ENCODE measurements around the gene GOLGA3. TPM values are rescaled to one million over a fixed set of nuclear protein-coding genes. Genes with fewer than 3 reads are reported as not detected.

The GOLGA3 gene
- total and polyA plus RNA-seq, 2 experiments from 2014 or later: 10.3 to 57.8 TPM

DNA sequence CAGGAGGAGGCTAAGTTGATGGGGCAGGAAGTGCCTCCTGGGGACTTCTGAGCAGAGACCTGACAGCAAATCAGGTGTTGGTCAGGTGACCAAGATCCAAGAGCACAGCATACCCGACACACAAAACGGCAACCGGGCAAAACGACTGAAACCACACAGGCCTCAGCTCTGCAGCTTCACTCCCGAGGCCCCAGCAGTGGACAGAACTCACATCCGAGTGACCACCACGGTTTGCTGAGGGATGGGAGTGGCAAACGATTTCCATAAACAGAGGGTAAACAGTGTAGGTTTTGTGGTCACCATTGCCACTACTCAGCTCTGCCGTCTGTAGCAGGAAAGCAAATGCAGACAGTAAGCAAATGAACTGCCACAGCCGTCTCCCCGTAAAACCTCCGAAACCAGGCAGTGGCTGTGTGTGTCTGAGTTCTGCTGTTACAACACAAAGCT is 44.3 kb upstream of the GOLGA3 start:
- H3K27ac ChIP-seq (ENCODE audit: low read depth): no peak overlapping the region
- no peaks in the 10 kb centered on the region for H3K4me1 Mint-ChIP-seq
- 0 out of 2 replicates have a peak, but pooled peaks cover 2% of the 10 kb centered on the region for H3K79me2 ChIP-seq (replicated peaks; ENCODE audit: insufficient read depth)
- no peak for DNase-seq (ENCODE audit: low spot score)
- H3K27me3 ChIP-seq (ENCODE audit: insufficient read depth): no peaks in the 10 kb centered on the region
- no peak for ATAC-seq
- H3K27ac Mint-ChIP-seq: peak overlapping the region; percentile 45; the same call in 1 of the 2 replicates
- H3K4me3 ChIP-seq: no peak overlapping the region
- H3K4me3 Mint-ChIP-seq: no peak overlapping the region
- H3K9me2 ChIP-seq (ENCODE audit: insufficient read depth): no peaks in the 10 kb centered on the region
- 0 out of 2 replicates have a peak, but pooled peaks cover 20% of the 10 kb centered on the region for H3K36me3 ChIP-seq (ENCODE audit: insufficient read depth)
- H3K4me1 ChIP-seq (ENCODE audit: insufficient read depth): no peaks in the 10 kb centered on the region
- no peak for TF ChIP-seq ZNF114 (CRISPR knock-in tag; IDR thresholded peaks at IDR 0.05)
- TF ChIP-seq ZNF331 (CRISPR knock-in tag; IDR thresholded peaks at IDR 0.05; ENCODE audit: low read depth): no peak
- TF ChIP-seq, protein P1, sequence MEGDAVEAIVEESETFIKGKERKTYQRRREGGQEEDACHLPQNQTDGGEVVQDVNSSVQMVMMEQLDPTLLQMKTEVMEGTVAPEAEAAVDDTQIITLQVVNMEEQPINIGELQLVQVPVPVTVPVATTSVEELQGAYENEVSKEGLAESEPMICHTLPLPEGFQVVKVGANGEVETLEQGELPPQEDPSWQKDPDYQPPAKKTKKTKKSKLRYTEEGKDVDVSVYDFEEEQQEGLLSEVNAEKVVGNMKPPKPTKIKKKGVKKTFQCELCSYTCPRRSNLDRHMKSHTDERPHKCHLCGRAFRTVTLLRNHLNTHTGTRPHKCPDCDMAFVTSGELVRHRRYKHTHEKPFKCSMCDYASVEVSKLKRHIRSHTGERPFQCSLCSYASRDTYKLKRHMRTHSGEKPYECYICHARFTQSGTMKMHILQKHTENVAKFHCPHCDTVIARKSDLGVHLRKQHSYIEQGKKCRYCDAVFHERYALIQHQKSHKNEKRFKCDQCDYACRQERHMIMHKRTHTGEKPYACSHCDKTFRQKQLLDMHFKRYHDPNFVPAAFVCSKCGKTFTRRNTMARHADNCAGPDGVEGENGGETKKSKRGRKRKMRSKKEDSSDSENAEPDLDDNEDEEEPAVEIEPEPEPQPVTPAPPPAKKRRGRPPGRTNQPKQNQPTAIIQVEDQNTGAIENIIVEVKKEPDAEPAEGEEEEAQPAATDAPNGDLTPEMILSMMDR (conservative IDR thresholded peaks at IDR 0.05; ENCODE audit: low read depth in 2 of 2): no peak
- TF ChIP-seq POLR2AphosphoS5 (IDR thresholded peaks at IDR 0.05; ENCODE audit: low read depth): no peak
- TF ChIP-seq EZH2phosphoT487 (IDR thresholded peaks at IDR 0.05; ENCODE audit: unreplicated experiment): no peak
- no peak for TF ChIP-seq EZH2 (IDR thresholded peaks at IDR 0.05; ENCODE audit: low read depth, unreplicated experiment)
- TF ChIP-seq NANOG (IDR thresholded peaks at IDR 0.05; ENCODE audit: borderline replicate concordance): no peak
- no peak for TF ChIP-seq STAT1 (IDR thresholded peaks at IDR 0.05; ENCODE audit: unreplicated experiment)
- no peak for TF ChIP-seq CREB1 (CRISPR knock-in tag; IDR thresholded peaks at IDR 0.05; ENCODE audit: low read depth)
- no peak for TF ChIP-seq JUNB (IDR thresholded peaks at IDR 0.05; ENCODE audit: unreplicated experiment)
- TF ChIP-seq, protein P2, sequence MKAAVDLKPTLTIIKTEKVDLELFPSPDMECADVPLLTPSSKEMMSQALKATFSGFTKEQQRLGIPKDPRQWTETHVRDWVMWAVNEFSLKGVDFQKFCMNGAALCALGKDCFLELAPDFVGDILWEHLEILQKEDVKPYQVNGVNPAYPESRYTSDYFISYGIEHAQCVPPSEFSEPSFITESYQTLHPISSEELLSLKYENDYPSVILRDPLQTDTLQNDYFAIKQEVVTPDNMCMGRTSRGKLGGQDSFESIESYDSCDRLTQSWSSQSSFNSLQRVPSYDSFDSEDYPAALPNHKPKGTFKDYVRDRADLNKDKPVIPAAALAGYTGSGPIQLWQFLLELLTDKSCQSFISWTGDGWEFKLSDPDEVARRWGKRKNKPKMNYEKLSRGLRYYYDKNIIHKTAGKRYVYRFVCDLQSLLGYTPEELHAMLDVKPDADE (IDR thresholded peaks at IDR 0.05): no peak
- TF ChIP-seq, protein P3, sequence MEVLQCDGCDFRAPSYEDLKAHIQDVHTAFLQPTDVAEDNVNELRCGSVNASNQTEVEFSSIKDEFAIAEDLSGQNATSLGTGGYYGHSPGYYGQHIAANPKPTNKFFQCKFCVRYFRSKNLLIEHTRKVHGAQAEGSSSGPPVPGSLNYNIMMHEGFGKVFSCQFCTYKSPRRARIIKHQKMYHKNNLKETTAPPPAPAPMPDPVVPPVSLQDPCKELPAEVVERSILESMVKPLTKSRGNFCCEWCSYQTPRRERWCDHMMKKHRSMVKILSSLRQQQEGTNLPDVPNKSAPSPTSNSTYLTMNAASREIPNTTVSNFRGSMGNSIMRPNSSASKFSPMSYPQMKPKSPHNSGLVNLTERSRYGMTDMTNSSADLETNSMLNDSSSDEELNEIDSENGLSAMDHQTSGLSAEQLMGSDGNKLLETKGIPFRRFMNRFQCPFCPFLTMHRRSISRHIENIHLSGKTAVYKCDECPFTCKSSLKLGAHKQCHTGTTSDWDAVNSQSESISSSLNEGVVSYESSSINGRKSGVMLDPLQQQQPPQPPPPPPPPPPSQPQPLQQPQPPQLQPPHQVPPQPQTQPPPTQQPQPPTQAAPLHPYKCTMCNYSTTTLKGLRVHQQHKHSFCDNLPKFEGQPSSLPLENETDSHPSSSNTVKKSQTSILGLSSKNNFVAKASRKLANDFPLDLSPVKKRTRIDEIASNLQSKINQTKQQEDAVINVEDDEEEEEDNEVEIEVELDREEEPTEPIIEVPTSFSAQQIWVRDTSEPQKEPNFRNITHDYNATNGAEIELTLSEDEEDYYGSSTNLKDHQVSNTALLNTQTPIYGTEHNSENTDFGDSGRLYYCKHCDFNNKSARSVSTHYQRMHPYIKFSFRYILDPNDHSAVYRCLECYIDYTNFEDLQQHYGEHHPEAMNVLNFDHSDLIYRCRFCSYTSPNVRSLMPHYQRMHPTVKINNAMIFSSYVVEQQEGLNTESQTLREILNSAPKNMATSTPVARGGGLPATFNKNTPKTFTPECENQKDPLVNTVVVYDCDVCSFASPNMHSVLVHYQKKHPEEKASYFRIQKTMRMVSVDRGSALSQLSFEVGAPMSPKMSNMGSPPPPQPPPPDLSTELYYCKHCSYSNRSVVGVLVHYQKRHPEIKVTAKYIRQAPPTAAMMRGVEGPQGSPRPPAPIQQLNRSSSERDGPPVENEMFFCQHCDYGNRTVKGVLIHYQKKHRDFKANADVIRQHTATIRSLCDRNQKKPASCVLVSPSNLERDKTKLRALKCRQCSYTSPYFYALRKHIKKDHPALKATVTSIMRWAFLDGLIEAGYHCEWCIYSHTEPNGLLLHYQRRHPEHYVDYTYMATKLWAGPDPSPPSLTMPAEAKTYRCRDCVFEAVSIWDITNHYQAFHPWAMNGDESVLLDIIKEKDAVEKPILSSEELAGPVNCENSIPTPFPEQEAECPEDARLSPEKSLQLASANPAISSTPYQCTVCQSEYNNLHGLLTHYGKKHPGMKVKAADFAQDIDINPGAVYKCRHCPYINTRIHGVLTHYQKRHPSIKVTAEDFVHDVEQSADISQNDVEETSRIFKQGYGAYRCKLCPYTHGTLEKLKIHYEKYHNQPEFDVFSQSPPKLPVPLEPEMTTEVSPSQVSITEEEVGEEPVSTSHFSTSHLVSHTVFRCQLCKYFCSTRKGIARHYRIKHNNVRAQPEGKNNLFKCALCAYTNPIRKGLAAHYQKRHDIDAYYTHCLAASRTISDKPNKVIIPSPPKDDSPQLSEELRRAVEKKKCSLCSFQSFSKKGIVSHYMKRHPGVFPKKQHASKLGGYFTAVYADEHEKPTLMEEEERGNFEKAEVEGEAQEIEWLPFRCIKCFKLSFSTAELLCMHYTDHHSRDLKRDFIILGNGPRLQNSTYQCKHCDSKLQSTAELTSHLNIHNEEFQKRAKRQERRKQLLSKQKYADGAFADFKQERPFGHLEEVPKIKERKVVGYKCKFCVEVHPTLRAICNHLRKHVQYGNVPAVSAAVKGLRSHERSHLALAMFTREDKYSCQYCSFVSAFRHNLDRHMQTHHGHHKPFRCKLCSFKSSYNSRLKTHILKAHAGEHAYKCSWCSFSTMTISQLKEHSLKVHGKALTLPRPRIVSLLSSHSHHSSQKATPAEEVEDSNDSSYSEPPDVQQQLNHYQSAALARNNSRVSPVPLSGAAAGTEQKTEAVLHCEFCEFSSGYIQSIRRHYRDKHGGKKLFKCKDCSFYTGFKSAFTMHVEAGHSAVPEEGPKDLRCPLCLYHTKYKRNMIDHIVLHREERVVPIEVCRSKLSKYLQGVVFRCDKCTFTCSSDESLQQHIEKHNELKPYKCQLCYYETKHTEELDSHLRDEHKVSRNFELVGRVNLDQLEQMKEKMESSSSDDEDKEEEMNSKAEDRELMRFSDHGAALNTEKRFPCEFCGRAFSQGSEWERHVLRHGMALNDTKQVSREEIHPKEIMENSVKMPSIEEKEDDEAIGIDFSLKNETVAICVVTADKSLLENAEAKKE (CRISPR knock-in tag; IDR thresholded peaks at IDR 0.05): no peak
- TF ChIP-seq, protein P4, sequence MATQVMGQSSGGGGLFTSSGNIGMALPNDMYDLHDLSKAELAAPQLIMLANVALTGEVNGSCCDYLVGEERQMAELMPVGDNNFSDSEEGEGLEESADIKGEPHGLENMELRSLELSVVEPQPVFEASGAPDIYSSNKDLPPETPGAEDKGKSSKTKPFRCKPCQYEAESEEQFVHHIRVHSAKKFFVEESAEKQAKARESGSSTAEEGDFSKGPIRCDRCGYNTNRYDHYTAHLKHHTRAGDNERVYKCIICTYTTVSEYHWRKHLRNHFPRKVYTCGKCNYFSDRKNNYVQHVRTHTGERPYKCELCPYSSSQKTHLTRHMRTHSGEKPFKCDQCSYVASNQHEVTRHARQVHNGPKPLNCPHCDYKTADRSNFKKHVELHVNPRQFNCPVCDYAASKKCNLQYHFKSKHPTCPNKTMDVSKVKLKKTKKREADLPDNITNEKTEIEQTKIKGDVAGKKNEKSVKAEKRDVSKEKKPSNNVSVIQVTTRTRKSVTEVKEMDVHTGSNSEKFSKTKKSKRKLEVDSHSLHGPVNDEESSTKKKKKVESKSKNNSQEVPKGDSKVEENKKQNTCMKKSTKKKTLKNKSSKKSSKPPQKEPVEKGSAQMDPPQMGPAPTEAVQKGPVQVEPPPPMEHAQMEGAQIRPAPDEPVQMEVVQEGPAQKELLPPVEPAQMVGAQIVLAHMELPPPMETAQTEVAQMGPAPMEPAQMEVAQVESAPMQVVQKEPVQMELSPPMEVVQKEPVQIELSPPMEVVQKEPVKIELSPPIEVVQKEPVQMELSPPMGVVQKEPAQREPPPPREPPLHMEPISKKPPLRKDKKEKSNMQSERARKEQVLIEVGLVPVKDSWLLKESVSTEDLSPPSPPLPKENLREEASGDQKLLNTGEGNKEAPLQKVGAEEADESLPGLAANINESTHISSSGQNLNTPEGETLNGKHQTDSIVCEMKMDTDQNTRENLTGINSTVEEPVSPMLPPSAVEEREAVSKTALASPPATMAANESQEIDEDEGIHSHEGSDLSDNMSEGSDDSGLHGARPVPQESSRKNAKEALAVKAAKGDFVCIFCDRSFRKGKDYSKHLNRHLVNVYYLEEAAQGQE (IDR thresholded peaks at IDR 0.05; ENCODE audit: unreplicated experiment): no peak
- H3K9me3 Mint-ChIP-seq: no peaks in the 10 kb centered on the region
- peaks cover 45% of the 10 kb centered on the region for H3K36me3 Mint-ChIP-seq (ENCODE audit: low read depth)
- H4K20me1 ChIP-seq (replicated peaks; ENCODE audit: insufficient read depth): no peaks in the 10 kb centered on the region; the same call in none of the 2 replicates
- H2AFZ ChIP-seq: no peak overlapping the region
- no peak overlapping the region for H3K4me2 ChIP-seq
- H3F3A ChIP-seq (replicated peaks; ENCODE audit: low read depth): 0 out of 2 replicates have a peak, but pooled peaks cover 4% of the 10 kb centered on the region
- peaks cover 1% of the 10 kb centered on the region for H3K27me3 Mint-ChIP-seq (ENCODE audit: insufficient read depth, low read depth, poor library complexity)

Data from GM23338 (cell line).